Stimulated activated CD8-positive, alpha-beta memory T cell treated with anti-CD3 and anti-CD28 coated beads, Interleukin-12 subunit alpha, Interleukin-12 subunit beta, amount 100 ng/mL, for 4 hours (primary cell): ENCODE data around the gene POLR1E.
"Not testable (repeated sequence)": the region's sequence is repeated elsewhere in the genome, so short reads cannot be mapped to it uniquely, and the experiment has no call there.

ENCODE experiments used
- DNase-seq: peaks from one replicate; pipeline ENCODE4 v3.0.0-alpha.2; 2020; ENCODE audit warnings: low read depth

Gene POLR1E

DNA sequence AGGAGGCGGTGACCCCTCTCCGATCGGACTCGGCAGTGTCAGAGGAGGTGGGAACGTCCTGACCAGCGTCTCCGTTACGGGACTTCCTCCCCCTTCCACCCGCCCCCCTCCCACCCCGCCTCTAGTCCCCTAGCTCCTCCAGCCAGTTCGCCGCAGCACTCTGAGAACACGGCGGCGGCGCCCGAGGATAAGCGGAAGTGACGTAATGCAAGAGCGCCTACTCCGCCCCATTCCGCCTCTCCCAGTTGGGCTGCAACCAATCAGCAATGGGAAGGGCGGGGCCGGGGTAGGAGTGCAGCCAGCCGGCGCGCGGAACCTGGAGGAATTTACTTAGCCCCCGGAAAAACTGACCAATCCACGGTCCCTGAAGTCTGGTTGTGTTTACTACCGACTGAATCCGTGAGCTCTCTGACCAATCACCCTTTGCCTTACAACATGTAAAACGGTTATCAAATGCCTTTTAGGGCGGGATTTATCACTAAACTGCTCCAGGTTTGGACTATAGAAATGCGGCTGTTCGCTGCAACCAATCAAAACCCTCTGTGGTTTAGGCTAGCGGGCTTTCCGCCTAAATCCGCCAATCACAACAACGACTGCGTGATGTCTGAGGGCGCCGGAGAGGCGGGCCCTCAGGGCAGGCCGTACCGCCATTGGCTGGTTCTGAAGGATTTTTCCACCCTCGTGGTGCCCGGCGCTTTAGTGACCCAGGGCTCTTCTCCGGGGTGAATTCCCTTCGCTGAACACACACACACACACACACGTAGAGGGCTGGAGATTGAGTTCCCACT lies 20.3 kb upstream of the POLR1E start, which contains the start of gene ZBTB5:
Gene ZBTB5 (minus strand): TSS at position 202 of the 788 bp plus-strand sequence. CDS start 22,899 bp downstream, outside the sequence.
- DNase-seq = peak; percentile 98

DNA sequence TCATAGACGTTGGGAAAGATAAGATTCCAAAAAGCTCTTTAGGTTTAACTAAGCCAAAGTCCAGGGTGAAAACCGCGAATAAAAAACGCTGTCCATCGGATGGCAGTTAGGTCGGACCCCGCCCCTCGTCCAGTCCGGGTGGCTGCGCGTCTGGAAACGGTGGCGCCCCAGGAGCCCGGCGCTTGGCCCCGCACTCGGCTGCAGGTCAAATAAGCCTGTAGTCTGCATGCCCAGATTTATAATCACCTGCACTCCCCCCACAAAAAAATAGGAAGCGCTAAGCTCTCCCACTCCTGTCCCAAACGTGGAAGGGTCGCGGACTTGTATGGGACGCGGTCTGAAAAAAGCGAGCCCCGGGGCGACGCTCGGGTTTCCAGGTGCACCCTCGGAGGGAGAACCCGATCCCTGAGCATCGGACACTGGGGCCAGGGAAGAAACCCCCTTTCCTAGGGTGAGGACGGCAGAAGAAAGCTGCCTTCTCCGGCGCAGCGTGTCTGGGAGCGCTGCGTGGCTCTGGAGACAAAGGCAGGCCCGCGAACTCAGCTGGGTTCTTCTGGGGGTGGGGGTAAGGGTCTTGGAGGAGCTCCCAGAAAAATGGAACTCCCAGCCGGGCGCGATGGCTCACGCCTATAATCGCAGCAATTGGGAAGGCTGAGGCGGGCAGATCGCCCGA lies 19.6 kb upstream of the POLR1E start:
- no peak for DNase-seq

DNA sequence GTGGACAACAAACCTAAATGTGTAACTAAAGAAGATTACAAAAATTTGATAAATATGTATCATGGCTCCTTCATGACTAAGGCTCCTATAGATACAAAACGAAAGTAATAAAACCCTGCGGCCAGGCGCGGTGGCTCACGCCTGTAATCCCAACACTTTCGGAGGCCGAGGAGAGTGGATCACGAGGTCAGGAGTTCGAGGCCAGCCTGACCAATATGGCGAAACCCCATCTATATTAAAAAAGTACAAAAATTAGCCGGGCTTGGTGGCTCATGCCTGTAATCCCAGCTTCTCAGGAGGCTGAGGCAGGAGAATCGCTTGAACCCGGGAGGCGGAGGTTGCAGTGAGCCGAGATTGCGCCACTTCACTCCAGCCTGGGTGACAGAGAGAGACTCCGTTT lies 18.2 kb upstream of the POLR1E start:
- not testable (repeated sequence) for DNase-seq

DNA sequence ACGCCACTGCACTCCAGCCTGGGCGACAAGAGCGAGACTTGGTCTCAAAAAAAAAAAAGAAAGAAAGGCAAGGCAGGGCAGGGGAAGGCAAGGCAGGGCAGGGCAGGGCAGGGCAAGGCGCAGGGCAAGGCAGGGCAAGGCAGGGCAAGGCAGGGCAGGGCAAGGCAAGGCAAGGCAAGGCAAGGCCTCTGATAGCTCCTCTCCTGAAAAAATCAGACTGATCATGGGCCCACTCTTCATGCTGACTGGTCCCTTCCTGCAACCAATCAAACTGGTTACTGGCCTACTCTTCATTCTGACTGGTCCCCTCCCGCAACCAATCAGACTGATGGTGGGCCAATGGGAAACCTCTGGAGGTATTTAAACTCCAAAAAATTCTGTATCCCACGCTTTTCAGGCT lies 17.1 kb upstream of the POLR1E start:
- no peak for DNase-seq

DNA sequence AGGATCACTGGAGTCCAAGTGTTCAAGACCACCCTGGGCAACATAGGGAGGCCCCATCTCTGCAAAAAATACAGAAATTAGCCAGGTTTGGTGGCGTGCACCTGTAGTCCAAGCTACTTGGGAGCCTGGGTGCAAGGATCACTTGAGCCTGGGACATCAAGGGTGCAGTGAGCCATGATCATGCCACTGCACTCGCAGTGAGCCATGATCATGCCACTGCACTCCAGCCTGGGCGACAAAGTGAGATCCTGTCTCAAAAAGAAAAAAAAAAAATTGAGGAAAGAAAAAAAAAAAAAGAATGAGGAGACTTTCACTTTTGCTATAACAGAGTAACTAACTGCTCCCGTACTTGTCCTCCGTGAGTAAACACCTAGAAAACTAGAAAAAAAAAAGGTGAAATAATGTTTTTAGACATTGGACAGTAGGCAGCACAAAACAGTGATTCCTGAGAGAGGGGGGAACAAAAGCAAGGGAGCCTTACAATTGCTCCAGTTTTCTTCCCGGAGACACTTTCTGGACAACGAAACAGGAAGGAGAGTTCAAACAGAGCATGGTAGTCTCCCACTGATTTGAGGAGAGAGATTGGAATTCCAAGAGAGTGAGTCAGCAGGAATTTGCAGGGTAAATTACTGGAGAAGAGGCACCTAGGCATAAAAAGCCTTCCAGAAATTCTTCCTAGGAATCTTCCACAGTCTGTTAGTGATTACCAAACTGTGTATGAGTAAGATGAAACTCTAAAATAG lies 13.6 kb upstream of the POLR1E start:
- DNase-seq = no peak

DNA sequence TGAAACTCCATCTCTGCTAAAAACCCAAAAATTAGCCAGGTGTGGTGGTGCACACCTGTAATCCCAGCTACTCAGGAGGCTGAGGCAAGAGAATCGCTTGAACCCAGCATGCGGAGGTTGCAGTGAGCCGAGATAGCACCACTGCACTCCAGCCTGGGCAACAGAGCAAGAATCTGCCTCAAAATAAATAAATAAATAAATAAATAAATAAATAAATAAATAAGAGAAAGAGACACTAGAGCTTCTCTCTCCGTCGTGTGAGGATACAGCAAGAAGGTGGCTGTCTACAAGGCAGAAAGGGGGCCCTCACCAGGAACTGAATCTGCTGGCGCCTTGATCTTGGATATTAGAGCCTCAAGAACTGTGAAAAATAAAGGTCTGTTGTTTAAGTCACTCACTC lies 11.8 kb upstream of the POLR1E start:
- DNase-seq = not testable (repeated sequence)

DNA sequence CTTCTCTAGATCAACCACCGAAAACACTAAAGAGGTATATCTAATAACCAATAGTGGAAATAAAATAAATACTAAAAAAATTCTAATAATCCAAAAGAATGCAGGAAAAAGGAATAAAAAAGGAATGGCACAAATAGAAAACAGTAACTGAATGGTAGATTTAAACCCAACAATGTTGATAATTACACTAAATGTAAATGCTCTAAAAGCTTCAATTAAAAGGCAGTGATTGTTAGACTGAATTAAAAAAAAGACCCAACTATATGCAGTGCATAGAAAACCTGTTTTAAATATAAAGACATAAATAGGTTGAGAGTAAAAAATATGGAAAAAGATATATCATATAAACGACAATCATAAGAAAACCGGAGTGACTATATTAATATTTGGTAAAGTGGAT lies 11.3 kb upstream of the POLR1E start:
- no peak for DNase-seq

DNA sequence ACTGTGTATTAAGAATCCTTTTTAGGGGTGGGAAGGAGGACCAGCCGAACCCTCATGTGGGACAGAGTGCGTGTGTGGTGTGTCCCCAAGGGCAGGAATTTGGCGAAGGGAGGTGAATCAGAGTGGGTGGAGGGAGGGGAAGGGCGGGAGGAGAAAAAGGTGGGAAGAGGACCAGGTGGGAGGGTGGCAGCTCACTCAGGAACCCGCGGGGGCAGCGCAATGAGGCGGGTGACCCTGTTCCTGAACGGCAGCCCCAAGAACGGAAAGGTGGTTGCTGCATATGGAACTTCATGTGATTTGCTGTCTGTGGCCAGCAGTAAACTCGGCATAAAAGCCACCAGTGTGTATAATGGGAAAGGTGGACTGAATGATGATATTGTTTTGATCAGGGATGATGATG lies 8.8 kb upstream of the POLR1E start:
- no peak for DNase-seq

DNA sequence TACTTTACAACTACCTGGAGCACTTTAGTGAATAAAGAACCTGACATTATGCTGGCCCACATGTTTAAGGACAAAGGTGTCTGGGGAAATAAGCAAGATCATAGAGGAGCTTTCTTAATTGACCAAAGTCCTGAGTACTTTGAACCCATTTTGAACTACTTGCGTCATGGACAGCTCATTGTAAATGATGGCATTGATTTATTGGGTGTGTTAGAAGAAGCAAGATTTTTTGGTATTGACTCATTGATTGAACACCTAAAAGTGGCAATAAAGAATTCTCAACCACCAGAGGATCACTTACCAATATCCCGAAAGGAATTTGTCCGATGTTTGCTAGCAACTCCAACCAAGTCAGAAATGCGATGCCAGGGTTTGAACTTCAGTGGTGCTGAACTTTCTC lies 8.3 kb upstream of the POLR1E start:
- DNase-seq = not testable (repeated sequence)

DNA sequence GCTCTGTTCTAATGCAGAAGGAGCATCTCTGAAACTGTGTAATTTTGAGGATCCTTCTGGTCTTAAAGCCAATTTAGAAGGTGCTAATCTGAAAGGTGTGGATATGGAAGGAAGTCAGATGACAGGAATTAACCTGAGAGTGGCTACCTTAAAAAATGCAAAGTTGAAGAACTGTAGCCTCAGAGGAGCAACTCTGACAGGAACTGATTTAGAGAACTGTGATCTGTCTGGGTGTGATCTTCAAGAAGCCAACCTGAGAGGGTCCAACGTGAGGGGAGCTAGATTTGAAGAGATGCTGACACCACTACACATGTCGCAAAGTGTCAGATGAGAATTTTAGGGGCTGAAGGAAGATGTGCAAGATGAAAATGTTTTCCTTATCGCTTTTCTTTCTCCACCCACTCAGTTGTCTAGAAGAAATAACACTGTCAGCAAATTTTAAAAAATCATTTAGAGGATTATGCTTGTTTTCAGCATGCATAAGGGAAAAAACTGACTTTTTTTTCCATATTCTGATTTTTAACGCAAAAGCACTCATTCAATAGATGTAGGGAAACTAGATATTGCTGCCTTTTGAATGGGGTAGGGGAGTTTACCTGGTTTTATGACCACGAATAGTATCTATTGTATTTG lies 7.6 kb upstream of the POLR1E start:
- DNase-seq = not testable (repeated sequence)

DNA sequence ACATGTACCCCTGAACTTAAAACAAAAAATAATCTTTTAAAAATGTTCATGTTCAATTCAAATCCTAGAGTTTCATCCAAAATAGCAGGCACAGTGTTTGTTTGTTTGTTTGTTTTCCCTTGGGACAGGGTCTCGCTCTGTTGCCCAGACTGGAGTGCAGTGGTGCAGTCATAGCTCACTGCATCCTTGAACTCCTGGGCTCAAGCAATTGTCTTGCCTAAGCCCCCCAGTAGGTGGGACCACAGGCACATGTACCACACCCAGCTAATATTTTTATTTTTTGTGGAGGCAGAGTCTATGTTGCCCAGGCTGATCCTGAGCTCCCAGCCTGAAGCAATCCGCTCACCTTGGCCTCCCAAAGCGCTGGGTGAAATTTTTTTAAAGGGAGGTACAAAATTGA lies 5.0 kb upstream of the POLR1E start:
- no peak for DNase-seq

DNA sequence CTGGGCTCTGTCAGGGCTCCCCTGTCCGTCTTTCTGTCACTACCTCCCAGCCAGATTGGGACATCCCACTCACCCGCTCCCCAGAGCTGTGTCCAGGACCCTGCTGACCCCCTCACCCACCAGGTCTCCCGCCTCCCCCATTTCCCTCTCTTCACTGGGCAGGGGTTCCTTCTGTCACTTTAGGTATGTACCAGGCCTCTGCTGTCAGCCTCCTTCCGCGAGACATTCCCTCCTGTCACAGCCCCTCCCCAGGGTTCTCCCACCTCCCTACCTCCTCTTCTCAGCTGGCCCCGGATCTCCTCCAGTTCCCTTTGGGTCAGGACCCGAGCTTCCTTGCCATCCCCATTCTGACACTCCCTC lies 488 bp downstream of the POLR1E start:
- no peak for DNase-seq

DNA sequence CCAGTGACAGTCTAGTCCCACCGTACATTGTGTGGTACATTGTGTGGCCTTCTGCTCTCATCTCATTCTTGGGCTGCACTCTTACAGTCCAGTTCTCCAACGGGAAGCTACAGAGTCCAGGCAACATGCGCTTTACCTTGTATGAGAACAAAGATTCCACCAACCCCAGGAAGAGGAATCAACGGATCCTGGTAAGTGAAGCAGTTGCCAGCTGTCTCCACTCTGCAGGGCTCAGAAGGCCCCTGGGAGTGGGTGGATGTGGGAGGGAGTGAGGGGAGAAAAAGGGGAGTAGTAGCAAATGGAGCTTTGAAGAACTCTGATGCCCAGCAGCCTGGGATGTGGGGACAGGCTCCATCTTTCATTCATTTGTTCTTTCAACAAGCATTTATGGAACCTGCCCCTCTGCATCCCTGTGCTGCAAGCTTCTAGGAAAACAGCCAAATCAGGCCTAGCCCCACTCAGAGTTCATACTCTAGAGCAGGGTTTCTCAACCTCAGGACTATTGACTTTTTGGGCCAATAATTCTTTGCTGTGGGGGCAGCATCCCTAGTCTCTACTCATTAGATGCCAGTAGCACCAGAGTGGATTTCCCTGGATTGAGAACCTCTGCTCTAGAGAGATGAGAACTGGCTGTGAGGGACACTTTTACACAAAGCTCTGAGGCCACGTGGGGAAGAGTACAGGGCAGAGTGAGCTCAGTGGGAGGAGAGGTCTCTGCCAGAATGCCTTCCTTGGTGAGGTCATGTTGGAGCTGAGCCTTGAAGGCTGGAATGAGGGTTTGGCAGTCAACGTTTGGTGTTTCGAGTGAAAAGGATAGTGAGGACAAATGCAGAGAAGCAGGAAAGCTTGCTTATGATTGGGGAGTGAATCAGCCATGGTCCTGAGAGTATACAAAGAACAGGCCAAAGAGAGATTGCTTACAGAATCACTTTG lies 1.1 kb downstream of the POLR1E start:
- no peak for DNase-seq

DNA sequence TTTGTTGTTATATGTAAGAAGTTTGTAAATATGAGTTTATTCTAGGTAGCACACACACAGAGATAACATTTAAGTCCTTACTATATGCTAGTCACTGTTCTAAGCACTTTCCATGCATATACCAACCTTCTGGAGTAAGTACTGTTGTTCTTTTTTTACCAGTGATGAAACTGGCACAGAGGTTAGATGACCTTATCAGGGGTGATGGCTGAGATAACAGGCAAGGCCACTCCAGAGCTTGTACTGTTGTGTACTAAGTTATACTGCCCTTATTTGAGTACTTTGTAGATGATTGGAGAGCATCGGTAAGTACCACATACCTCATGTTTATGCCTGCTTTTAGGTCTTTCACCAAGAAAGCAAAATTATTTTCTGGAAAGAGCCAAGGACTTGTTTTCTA lies 6.2 kb downstream of the POLR1E start:
- DNase-seq = no peak

DNA sequence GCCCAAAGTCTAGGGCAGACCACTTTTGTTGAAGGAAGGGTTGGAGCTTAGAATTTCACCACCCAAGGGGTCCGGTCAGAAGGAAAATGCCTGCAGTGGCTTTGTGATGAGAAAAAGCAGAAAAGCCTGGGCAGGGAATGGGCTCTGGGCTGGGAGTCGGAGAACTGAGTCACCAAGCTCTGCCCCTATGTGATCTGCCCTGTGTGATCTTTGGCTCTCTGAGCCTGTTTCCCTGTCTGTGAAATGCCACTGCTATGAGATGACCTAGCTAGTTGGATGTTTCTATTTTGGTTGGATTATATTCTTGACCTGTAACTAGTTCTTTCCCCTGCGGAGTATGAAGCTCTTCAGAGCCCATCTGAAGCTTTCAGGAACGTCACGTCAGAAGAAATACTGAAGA lies 9.8 kb downstream of the POLR1E start:
- DNase-seq = no peak

DNA sequence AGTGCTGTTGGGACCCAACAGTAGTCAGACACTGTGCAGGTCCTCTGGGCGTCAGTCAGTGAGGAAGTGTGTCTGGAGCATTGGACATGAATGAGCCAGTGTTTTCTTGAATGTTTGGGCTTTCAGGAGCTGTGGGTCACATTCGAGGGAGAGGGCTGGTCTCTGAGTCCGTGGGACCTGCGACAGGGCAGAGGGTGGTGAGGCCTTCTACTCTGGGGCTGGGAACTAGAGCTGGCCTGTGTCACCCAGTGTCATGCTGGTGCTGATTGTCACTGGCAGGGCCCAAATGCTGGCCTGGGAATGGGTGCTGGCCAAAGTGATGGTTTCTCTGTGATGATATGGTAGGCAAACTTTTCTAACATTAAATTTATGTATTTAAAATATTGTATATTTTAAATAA lies 10.3 kb downstream of the POLR1E start:
- no peak for DNase-seq

DNA sequence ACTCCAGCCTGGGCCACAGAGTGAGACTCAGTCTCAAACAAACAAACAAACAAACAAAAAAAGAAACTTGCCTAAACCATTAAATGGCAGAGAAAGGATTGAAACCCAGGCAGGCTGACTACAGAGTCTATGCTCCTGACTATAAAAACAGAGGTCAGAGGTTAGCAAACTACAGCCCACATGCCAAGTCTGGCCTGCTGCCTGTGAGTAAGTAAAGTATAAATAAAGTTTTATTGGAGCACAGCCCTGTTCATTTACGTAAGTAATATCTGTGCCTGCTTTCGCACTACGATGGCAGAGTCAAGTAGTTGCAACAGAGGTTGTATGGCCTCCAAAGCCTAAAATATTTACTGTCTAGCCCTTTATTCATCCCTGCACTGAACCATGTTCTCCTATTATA lies 11.6 kb downstream of the POLR1E start:
- DNase-seq = no peak

DNA sequence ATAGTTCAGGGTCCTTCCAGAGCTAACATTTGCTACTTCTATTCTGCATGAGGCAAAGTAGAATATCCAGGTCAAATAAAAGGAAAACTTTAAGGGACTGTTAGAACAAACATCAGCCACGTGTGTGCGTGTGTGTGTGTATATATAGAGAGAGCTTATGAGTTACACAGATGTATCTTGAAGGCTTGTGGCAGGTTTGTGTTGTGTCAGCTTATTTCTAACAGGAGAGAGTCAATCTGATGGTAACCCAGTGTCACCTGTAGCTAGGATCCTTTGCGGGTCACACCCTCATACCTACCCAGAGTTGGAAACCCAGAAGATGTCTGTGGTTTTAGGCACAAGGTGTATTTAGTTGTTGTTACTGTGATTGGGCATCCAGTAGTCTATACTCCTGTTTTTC lies 12.7 kb downstream of the POLR1E start:
- DNase-seq = no peak

DNA sequence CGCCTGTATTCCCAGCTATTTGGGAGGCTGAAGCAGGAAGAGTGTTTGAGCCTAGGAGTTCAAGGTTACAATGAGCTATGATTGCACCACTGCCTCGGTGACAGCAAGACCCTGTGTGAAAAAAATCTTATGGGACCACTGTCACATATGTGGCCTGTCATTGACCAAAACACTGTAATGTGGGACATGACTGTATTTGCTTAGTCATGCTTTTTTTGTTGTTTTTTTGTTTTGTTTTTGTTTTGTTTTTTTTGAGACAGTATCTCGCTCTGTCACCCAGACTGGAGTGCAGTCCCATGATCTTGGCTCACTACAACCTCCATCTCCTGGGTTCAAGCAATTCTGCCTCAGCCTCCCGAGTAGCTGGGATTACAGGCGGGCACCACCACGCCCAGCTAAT lies 13.5 kb downstream of the POLR1E start:
- no peak for DNase-seq

DNA sequence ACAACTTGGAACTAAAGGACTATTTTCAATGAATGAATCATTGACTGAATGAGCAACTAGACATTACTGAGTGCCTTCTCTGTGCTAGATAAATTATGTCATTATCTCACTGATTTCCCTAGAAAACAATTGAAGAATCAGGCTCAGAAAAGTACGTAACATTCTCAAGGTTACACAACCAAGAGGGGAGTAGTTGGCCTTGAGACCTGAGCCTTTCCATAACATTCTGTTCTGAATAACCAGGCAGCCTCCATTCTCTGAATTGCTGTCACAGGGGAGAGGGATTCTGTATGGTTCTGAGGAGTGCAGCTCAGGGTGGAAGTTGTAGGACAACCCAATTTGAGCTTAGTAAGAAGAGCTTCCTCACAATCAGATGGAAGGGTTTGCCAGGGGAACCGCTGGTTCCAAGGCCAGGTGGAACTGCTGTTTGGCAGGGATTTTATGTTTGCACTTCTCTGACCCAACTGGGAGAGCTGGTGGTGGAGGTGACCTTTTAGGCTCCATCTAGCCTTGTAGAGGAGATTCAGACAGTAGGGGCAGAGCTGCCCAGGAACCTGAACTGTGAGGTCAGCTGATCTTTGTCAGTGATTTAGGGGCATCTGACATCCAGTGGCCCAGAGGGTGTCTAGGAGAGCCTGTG lies 16.3 kb downstream of the POLR1E start:
- DNase-seq = no peak

DNA sequence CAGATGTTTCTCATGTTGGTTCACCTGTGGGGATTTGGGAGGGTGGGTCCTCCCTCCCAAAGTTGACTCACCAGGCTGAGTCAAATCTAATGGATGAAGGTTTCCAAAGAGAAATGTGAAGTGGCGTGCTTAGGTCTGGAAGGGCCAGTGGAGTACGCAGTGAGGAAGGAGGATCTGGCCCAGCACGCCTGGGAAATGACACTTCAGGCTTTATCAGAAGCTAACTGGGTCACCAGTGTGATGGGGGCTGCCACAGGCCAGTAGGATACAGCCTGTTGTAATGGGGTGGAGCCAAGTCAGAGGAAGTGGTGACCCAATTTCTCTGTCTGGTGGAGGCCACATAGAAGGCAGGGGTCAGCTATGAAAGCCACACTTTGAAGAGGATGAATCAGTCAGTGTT lies 18.0 kb downstream of the POLR1E start:
- DNase-seq = no peak
